Spleen (tissue), 11 donors: ENCODE data around the gene PIGM. TPM values are rescaled to one million over a fixed set of nuclear protein-coding genes. Genes with fewer than 3 reads are reported as not detected.
A peak's percentile ranks its signal among the peaks of the same experiment; 100 is the strongest.

Experiments used
- DNase-seq: peaks from one replicate; pipeline ENCODE4 v3.0.0-alpha.2; 2020
- H3K27ac ChIP-seq, 8 donors: fragments of 200-600 bp; sonication (generic) in 7 of 8; 1 replicate in 4 of 8; 2 replicates in 4 of 8; pipeline versions ENCODE4 v1.5.0 to v1.8.0; 2016 to 2021; ENCODE audit warnings: inconsistent platforms in 4 of 8, mild to moderate bottlenecking in 4 of 8, moderate library complexity in 1 of 8
- H3K27me3 ChIP-seq, 7 donors: fragments of 200-600 bp; sonication (generic) in 6 of 7; replicated peaks in 1 of 7; 1 replicate in 4 of 7; 2 replicates in 3 of 7; pipeline versions ENCODE4 v1.5.0 to v1.8.0; 2016 to 2021; ENCODE audit warnings: inconsistent platforms in 3 of 7, mild to moderate bottlenecking in 1 of 7
- H3K36me3 ChIP-seq, 6 donors: fragments of 200-600 bp; sonication (generic) in 5 of 6; 1 replicate in 4 of 6; 2 replicates in 2 of 6; pipeline versions ENCODE4 v1.5.0 to v1.8.0; 2016 to 2021; ENCODE audit warnings: inconsistent platforms in 2 of 6
- H3K4me1 ChIP-seq, 6 donors: fragments of 200-600 bp; sonication (generic) in 5 of 6; 1 replicate in 3 of 6; 2 replicates in 3 of 6; pipeline versions ENCODE4 v1.5.0 to v1.8.0; 2016 to 2021; ENCODE audit warnings: inconsistent platforms in 3 of 6
- H3K4me3 ChIP-seq, 8 donors: fragments of 200-600 bp; sonication (generic) in 7 of 8; 1 replicate in 4 of 8; 2 replicates in 4 of 8; pipeline versions ENCODE4 v1.5.0 to v1.8.0; 2016 to 2021; ENCODE audit warnings: inconsistent platforms in 4 of 8, mild to moderate bottlenecking in 4 of 8, moderate library complexity in 2 of 8
- H3K9me3 ChIP-seq, 8 donors: fragments of 200-600 bp; sonication (generic) in 7 of 8; 1 replicate in 4 of 8; 2 replicates in 4 of 8; pipeline versions ENCODE4 v1.5.0 to v1.8.0; 2016 to 2021; ENCODE audit warnings: inconsistent platforms in 4 of 8
- POLR2A ChIP-seq, 3 donors: fragments of 450-650 bp; IDR thresholded peaks; one replicate each; pipeline ENCODE4 v1.5.1; 2017; ENCODE audit warnings: antibody characterized with exemption in 3 of 3, mild to moderate bottlenecking in 1 of 3
- POLR2AphosphoS5 ChIP-seq, 3 donors: sonication (generic); formaldehyde crosslinking; IDR thresholded peaks; one replicate each; pipeline ENCODE4 v1.5.1; 2017; ENCODE audit warnings: antibody characterized with exemption in 3 of 3
- WGBS, 5 donors: extraction: QIAGEN DNeasy Blood & Tissue Kit in 3 of 5; methylation state at CpG; one replicate each; pipeline versions ENCODE4 v1.1.5 to v1.1.7; 2013 to 2018; 5-methylcytosine and 5-hydroxymethylcytosine counted together
- intact Hi-C: fragments of 100-400 bp; cut with DNase I; formaldehyde crosslinking; loops from one replicate; pipeline ENCODE4 v1.15.0; 2023; ENCODE audit warnings: low total_unique reads
- polyA plus RNA-seq, 3 donors: library from polyadenylated mRNA; stranded (reverse); fragments of 200-250 nt; gene quantifications; one replicate each; pipeline ENCODE4 v1.2.1, GENCODE V29; 2013
- total RNA-seq, 7 donors: library from RNA; depleted of rRNA in 3 of 7; stranded (reverse); fragments of >200 nt in 3 of 7; fragmentation: NEBNext Ultra II Directional in 4 of 7; extraction: Animal tissue kit (Norgen Biotek cat#: 25700) in 4 of 7; gene quantifications; one replicate each; pipeline versions ENCODE4 v1.1.0 to v1.2.1, GENCODE V29; 2016 to 2021
- TF ChIP-seq, protein P1 (sequence below), 11 experiments: fragments of 200-600 bp in 7 of 11; fragments of 450-650 bp in 4 of 11; sonication (generic) in 4 of 11; IDR thresholded peaks in 8 of 11; conservative IDR thresholded peaks in 3 of 11; 1 replicate in 7 of 11; 2 replicates in 4 of 11; pipeline versions ENCODE4 v1.4.0 to v1.8.0; 2016 to 2021; ENCODE audit warnings: antibody characterized with exemption in 11 of 11, inconsistent platforms in 4 of 11, mild to moderate bottlenecking in 1 of 11
- donor health status: healthy with polysubstance abuse.
- donor health status: DM: no; HTN: no; CAD: no; lungs with moderate emphysema.
- donor health status: DM: no; HTN: no; CAD: no.
- donor health status: Bipolar disorder and iron deficiency.
- donor health status: healthy.
- donor health status: DM: no; HTN: no; CAD: no.
- donor health status: DM: yes; HTN: yes; CAD: no.

PIGM gene
- total and polyA plus RNA-seq, 10 donors, result 2.1 to 8.5 (median 5.1) TPM

GRCh38 chr1:160064746-160065145 is 33.0 kb upstream of the PIGM start:
- Histone ChIP-seq H3K27ac (no peak overlapping the region), H3K36me3 (no peaks in the 10 kb centered on the region), H3K4me1 (peaks cover 0 to 19% (median 2%) of the 10 kb centered on the region in 6 donors), H3K27me3 (peaks cover 0 to 36% (median 0%) of the 10 kb centered on the region in 7 donors), H3K9me3 (no peaks in the 10 kb centered on the region), H3K4me3 (no peak overlapping the region)
- intact Hi-C loops, result no loop called here
- no peak for DNase-seq
- WGBS, 5 donors, result 69 to 82% (median 78%) methylated on average over 3 of the region's 3 CpGs
- TF ChIP-seq, protein P1, sequence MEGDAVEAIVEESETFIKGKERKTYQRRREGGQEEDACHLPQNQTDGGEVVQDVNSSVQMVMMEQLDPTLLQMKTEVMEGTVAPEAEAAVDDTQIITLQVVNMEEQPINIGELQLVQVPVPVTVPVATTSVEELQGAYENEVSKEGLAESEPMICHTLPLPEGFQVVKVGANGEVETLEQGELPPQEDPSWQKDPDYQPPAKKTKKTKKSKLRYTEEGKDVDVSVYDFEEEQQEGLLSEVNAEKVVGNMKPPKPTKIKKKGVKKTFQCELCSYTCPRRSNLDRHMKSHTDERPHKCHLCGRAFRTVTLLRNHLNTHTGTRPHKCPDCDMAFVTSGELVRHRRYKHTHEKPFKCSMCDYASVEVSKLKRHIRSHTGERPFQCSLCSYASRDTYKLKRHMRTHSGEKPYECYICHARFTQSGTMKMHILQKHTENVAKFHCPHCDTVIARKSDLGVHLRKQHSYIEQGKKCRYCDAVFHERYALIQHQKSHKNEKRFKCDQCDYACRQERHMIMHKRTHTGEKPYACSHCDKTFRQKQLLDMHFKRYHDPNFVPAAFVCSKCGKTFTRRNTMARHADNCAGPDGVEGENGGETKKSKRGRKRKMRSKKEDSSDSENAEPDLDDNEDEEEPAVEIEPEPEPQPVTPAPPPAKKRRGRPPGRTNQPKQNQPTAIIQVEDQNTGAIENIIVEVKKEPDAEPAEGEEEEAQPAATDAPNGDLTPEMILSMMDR (IDR thresholded peaks at IDR 0.05 in 8 of 11, conservative IDR thresholded peaks at IDR 0.05 in 3 of 11), result no peak
- TF ChIP-seq POLR2AphosphoS5 (IDR thresholded peaks at IDR 0.05), result no peak
- TF ChIP-seq POLR2A (IDR thresholded peaks at IDR 0.05), result no peak

DNA sequence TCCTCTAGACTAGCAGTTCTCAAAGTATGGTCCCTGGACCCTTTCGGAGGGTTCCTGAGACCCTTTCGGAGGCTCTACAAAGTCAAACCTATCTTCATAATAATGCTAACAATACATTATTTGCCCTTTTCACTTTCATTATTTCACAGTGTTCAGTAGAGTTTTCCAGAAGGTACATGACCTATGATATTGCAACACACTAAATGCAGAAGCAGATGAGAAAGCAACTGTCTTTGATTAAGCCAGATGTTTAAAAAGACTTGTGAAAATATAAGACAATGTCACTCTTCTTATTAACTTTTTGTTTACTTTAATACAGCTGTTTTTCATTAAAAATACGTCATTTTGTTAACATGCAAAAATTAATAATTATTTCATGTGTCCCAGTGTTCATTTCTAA is 32.4 kb upstream of the PIGM start:
- intact Hi-C loops, result no loop called here
- H3K36me3 ChIP-seq, result no peaks in the 10 kb centered on the region
- DNase-seq, result no peak
- TF ChIP-seq POLR2A (IDR thresholded peaks at IDR 0.05) (no peak), POLR2AphosphoS5 (IDR thresholded peaks at IDR 0.05) (no peak)
- TF ChIP-seq, protein P1 (IDR thresholded peaks at IDR 0.05 in 8 of 11, conservative IDR thresholded peaks at IDR 0.05 in 3 of 11), result no peak
- H3K27ac ChIP-seq, result no peak overlapping the region
- H3K4me1 ChIP-seq, result peaks cover 0 to 15% (median 0%) of the 10 kb centered on the region in 6 donors
- H3K9me3 ChIP-seq, result no peaks in the 10 kb centered on the region
- 78 to 91% (median 88%) methylated on average over 3 of the region's 3 CpGs for WGBS, 5 donors
- peaks cover 0 to 30% (median 0%) of the 10 kb centered on the region in 7 donors for H3K27me3 ChIP-seq
- H3K4me3 ChIP-seq, result no peak overlapping the region

DNA sequence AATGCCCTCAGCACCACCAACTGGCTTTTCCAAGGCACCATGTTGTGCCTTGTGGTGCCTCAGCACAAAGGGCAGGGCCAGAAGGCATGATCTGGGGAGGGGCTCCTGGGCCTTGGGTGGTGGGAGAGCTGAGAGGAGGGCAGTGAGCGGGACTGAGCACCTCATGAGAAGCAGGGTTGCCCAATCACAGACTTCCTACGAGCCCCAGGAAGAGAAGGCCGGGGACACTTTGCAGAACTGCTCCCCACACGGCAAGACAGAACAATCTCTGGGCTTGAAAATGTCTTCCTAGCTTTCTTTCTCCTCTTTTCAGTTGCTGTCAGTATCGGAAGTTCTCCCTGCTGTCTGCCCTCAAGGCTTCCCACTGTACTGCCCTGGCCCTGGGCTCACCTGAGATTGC is 31.4 kb upstream of the PIGM start:
- Histone ChIP-seq H3K27me3 (peaks cover 0 to 21% (median 0%) of the 10 kb centered on the region in 7 donors), H3K4me3 (no peak overlapping the region), H3K9me3 (no peaks in the 10 kb centered on the region), H3K27ac (peak overlapping the region in 2 of 8 donors; percentile 4 to 11), H3K4me1 (peaks cover 0 to 10% (median 0%) of the 10 kb centered on the region in 6 donors), H3K36me3 (no peaks in the 10 kb centered on the region)
- WGBS, 5 donors, result 61 to 97% (median 78%) methylated on average over 5 of the region's 5 CpGs
- TF ChIP-seq, protein P1 (IDR thresholded peaks at IDR 0.05 in 8 of 11, conservative IDR thresholded peaks at IDR 0.05 in 3 of 11), result no peak
- TF ChIP-seq POLR2A (IDR thresholded peaks at IDR 0.05), result no peak
- peak in 1 of 3 donors; percentile 17 for TF ChIP-seq POLR2AphosphoS5 (IDR thresholded peaks at IDR 0.05)
- intact Hi-C loops, result no loop called here
- DNase-seq, result no peak

DNA sequence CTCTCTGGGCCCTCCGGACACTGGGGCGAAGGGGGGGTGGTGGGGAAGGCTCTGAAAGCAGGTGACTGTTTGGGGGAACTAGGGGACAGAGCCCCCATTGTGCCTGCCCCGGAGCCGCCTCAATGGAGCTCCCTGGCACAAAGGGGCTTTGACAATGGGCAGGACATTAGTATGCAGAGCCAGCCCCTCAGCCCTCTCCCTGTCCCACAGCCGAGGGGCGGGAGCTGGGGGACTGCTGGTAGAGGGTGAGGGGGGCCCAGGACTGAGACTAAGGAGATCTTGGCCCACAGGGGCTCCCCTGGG is 30.4 kb upstream of the PIGM start:
- intact Hi-C loops, result no loop called here
- Histone ChIP-seq H3K27ac (peak overlapping the region in 1 of 8 donors; percentile 21), H3K4me3 (no peak overlapping the region), H3K36me3 (no peaks in the 10 kb centered on the region), H3K27me3 (peaks cover 0 to 23% (median 0%) of the 10 kb centered on the region in 7 donors), H3K9me3 (no peaks in the 10 kb centered on the region), H3K4me1 (peaks cover 0 to 2% (median 0%) of the 10 kb centered on the region in 6 donors)
- WGBS, 5 donors, result 64 to 90% (median 82%) methylated on average over 4 to 6 of the region's 6 CpGs
- no peak for DNase-seq
- TF ChIP-seq, protein P1 (IDR thresholded peaks at IDR 0.05 in 8 of 11, conservative IDR thresholded peaks at IDR 0.05 in 3 of 11), result no peak
- no peak for TF ChIP-seq POLR2AphosphoS5 (IDR thresholded peaks at IDR 0.05)
- TF ChIP-seq POLR2A (IDR thresholded peaks at IDR 0.05), result no peak
